GM21723 (cell line): ENCODE data around the gene COPB1.

ENCODE experiments used
- ATAC-seq: cut with Tn5 transposase; IDR thresholded peaks from one replicate; pipeline ENCODE4 v1.9.1; 2021; ENCODE audit warnings: mild to moderate bottlenecking, moderate library complexity; ENCODE audit not compliant: unreplicated experiment

COPB1 gene

DNA sequence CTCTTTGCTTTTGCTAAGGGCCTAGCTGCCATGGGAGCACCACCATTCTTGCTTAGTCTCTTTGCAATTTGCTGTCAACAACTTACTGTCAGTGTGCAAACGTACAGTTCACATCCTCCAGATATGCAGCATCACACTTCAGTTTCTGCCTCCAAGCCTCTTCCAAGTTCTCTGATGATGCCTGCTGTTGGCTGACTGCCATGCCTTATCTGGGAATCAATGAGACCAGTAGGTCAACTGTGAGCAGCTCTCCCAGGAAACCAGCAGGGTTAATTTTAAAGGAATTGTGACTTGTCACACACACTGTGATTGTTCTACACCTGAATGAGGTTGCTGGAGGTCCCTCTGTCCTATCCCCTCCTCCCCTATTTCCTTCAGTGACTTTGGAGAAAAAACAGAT lies 56.0 kb downstream of the COPB1 start:
- no peak for ATAC-seq

GRCh38 chr11:14435717-14436512 lies 63.7 kb downstream of the COPB1 start:
- ATAC-seq = no peak

- ATAC-seq = no peak
Observed at GRCh38 chr11:14425621-14426020, 74.0 kb downstream of the COPB1 start.

DNA sequence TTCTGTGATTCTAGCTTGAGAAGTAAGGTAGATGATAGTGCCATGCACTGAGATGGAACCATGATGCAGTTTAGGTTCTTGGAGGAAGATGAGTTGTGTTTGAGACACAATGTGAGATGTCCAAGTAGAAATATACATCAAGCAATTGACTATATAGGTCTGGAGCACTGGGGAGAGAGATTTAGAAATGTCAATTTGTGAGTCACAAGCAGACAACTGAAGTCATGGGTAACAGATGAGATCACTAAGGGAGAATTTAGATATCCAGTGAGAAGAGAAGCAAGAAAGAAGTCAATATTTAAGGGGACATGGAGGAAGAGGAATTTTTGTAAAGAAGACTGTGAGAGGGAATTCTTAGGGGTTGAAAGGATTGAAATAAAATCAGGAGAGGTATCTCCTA lies 75.5 kb downstream of the COPB1 start:
- no peak for ATAC-seq

- ATAC-seq = no peak
Observed at GRCh38 chr11:14423633-14424032, 76.0 kb downstream of the COPB1 start.

- no peak for ATAC-seq
Observed at GRCh38 chr11:14422814-14423182, 76.8 kb downstream of the COPB1 start.

DNA sequence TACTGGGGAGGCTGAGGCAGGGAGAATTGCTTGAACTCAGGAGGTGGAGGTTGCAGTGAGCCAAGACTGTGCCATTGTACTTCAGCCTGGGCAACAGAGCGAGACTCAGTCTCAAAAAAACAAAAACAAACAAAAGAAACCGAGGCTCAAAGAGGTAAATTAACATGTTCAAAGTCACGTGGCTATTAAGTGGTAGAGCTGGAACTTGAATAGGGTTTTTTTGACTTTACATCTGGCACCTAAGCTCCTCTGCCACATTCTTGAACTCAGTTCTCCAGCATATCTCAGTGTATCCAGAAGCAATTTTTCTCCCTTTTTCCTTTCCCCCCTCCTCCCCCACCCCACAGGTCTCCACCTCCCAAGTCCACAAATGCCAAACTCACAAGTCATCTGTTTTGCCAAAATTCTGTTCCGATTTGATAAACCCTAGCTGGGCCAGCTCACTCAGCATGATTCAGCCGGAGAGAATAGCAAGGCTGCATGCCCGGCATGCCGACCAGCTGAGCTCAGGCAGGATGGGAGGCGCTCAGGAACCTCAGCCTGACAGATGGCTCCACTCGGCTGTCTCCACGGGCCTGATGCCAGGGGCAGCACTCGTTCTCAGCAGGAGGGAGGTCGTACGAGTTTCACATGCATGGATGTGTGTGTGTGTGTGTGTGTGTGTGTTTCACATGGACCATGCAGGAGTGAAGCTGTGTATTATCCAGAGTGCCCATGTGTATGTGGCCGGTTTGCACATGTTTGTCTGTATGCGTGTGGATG lies 77.4 kb downstream of the COPB1 start:
- ATAC-seq = no peak

- no peak for ATAC-seq
Observed at GRCh38 chr11:14420223-14420622, 79.4 kb downstream of the COPB1 start.

- no peak for ATAC-seq
Observed at GRCh38 chr11:14418801-14419417, 80.7 kb downstream of the COPB1 start.

GRCh38 chr11:14417617-14418374 lies 81.8 kb downstream of the COPB1 start:
- no peak for ATAC-seq

- ATAC-seq = no peak
Observed at GRCh38 chr11:14417186-14417585, 82.4 kb downstream of the COPB1 start.

DNA sequence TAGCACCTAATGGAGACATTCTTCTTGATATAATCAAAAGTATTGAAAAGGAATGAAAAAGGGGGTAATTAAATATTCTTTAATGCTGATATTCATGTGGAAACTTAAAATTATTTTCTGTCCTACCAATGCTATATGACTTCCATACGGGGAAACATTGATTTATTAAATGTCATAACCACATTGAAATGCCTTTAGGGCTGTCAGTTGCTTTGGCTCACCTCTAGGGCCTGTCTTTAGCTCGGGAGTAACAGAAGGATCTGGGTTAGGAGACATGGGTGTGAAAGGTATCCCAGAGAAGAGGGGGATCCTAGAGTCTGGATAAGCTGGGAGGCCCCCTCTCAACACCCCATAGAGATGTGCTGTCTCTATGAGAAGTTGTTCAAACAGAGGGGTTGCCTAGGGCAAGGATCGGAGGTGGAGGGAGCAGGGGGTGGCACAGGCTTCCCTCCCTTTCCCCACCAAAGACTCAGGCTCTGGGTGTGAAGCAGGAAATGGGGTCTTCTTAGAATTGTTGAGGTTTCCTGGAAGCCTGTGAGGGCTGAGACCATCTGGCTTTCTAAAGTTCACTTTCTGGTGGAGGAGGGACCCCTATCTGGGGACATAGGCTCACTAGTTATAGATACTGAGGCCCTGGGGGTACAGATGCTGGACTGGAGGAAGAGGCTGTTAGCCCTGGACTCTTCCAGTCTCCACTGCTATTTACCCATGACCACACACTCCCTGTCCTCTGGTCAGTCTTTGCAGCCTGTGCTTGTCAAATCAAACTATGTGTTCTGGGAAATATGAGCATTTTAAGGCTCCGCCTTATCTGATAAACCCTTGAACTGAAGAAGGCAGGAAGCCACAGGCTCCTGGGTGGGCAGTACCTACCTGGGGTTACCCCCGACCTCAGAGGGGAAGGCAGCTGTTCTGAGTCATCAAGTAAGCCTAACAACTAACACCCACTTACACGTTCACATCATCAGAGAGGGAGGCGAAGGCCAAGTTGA lies 84.8 kb downstream of the COPB1 start:
- peak; percentile 81 for ATAC-seq

- no peak for ATAC-seq
Observed at GRCh38 chr11:14413307-14414069, 86.1 kb downstream of the COPB1 start.

GRCh38 chr11:14411818-14412217 lies 87.8 kb downstream of the COPB1 start:
- no peak for ATAC-seq

- no peak for ATAC-seq
Observed at GRCh38 chr11:14409891-14410290, 89.7 kb downstream of the COPB1 start.

GRCh38 chr11:14408612-14409011 lies 91.0 kb downstream of the COPB1 start:
- no peak for ATAC-seq
